ENCODE measurements around the gene NAALADL2. TPM values are rescaled to one million over a fixed set of nuclear protein-coding genes. Genes with fewer than 3 reads are reported as not detected.

Gene NAALADL2
- total RNA-seq, 1 experiment from 2014 or later: 12.8 TPM

- intact Hi-C loops (cut with micrococcal nuclease; ENCODE audit: unreplicated experiment): no loop called here
- no peak overlapping the region for H3K27ac ChIP-seq
- no peaks in the 10 kb centered on the region for H3F3A ChIP-seq (ENCODE audit: insufficient read depth, low read depth)
- H2AFZ ChIP-seq: no peak overlapping the region
- no peaks in the 10 kb centered on the region for H3K4me1 ChIP-seq (replicated peaks; ENCODE audit: insufficient read depth)
- H3K4me2 ChIP-seq: no peak overlapping the region
- CTCF ChIA-PET: no interaction called here
- POLR2A ChIA-PET (ENCODE audit: unreplicated experiment): no interaction called here
- 0 out of 2 replicates have a peak, but pooled peaks cover 5% of the 10 kb centered on the region for H3K9me3 ChIP-seq (ENCODE audit: insufficient read depth, low read depth)
- no peak for DNase-seq
- no peaks in the 10 kb centered on the region for H3K27me3 ChIP-seq (ENCODE audit: insufficient read depth, low read depth)
- TF ChIP-seq, protein P1, sequence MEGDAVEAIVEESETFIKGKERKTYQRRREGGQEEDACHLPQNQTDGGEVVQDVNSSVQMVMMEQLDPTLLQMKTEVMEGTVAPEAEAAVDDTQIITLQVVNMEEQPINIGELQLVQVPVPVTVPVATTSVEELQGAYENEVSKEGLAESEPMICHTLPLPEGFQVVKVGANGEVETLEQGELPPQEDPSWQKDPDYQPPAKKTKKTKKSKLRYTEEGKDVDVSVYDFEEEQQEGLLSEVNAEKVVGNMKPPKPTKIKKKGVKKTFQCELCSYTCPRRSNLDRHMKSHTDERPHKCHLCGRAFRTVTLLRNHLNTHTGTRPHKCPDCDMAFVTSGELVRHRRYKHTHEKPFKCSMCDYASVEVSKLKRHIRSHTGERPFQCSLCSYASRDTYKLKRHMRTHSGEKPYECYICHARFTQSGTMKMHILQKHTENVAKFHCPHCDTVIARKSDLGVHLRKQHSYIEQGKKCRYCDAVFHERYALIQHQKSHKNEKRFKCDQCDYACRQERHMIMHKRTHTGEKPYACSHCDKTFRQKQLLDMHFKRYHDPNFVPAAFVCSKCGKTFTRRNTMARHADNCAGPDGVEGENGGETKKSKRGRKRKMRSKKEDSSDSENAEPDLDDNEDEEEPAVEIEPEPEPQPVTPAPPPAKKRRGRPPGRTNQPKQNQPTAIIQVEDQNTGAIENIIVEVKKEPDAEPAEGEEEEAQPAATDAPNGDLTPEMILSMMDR (conservative IDR thresholded peaks at IDR 0.05): no peak
- TF ChIP-seq EZH2 (IDR thresholded peaks at IDR 0.05; ENCODE audit: low read depth): no peak
- no peaks in the 10 kb centered on the region; the same call in 1 of the 2 replicates for H3K9me2 ChIP-seq (ENCODE audit: insufficient read depth)
- H4K20me1 ChIP-seq (ENCODE audit: insufficient read depth): no peaks in the 10 kb centered on the region
- H3K4me3 ChIP-seq: no peak overlapping the region
- BruUV-seq (replicated peaks): no TSS peak
- no peaks in the 10 kb centered on the region for H3K79me2 ChIP-seq (ENCODE audit: low read depth)
- H3K36me3 ChIP-seq (ENCODE audit: low read depth): no peaks in the 10 kb centered on the region
Measured at GRCh38 chr3:175558261-175558660, 699.1 kb downstream of the NAALADL2 start.

GRCh38 chr3:175564363-175564762 is 705.2 kb downstream of the NAALADL2 start:
- BruUV-seq (replicated peaks): no TSS peak
- no peaks in the 10 kb centered on the region for H3K27me3 ChIP-seq (ENCODE audit: insufficient read depth, low read depth)
- no peaks in the 10 kb centered on the region for H3K9me3 ChIP-seq (ENCODE audit: insufficient read depth, low read depth)
- no peaks in the 10 kb centered on the region; the same call in 1 of the 2 replicates for H3K9me2 ChIP-seq (ENCODE audit: insufficient read depth)
- no peak for TF ChIP-seq EZH2 (IDR thresholded peaks at IDR 0.05; ENCODE audit: low read depth)
- TF ChIP-seq, protein P1 (conservative IDR thresholded peaks at IDR 0.05): no peak
- H3K4me3 ChIP-seq: no peak overlapping the region
- no peak overlapping the region for H3K4me2 ChIP-seq
- CTCF ChIA-PET: no interaction called here
- H3K27ac ChIP-seq: no peak overlapping the region
- no peaks in the 10 kb centered on the region for H3K4me1 ChIP-seq (replicated peaks; ENCODE audit: insufficient read depth)
- H3K79me2 ChIP-seq (ENCODE audit: low read depth): no peaks in the 10 kb centered on the region
- POLR2A ChIA-PET (ENCODE audit: unreplicated experiment): no interaction called here
- no peaks in the 10 kb centered on the region for H4K20me1 ChIP-seq (ENCODE audit: insufficient read depth)
- intact Hi-C loops (cut with micrococcal nuclease; ENCODE audit: unreplicated experiment): no loop called here
- H3K36me3 ChIP-seq (ENCODE audit: low read depth): no peaks in the 10 kb centered on the region
- no peaks in the 10 kb centered on the region for H3F3A ChIP-seq (ENCODE audit: insufficient read depth, low read depth)
- no peak overlapping the region for H2AFZ ChIP-seq
- no peak for DNase-seq

- CTCF ChIA-PET: no interaction called here
- no TSS peak for BruUV-seq (replicated peaks)
- Histone ChIP-seq H3K4me3 (no peak overlapping the region), H3K27ac (no peak overlapping the region), H4K20me1 (ENCODE audit: insufficient read depth) (no peaks in the 10 kb centered on the region), H3K9me3 (ENCODE audit: insufficient read depth, low read depth) (no peaks in the 10 kb centered on the region), H3K4me2 (no peak overlapping the region), H2AFZ (no peak overlapping the region), H3K36me3 (ENCODE audit: low read depth) (no peaks in the 10 kb centered on the region), H3K4me1 (replicated peaks; ENCODE audit: insufficient read depth) (no peaks in the 10 kb centered on the region), H3K79me2 (ENCODE audit: low read depth) (no peaks in the 10 kb centered on the region), H3K27me3 (ENCODE audit: insufficient read depth, low read depth) (no peaks in the 10 kb centered on the region), H3F3A (ENCODE audit: insufficient read depth, low read depth) (no peaks in the 10 kb centered on the region), H3K9me2 (ENCODE audit: insufficient read depth) (no peaks in the 10 kb centered on the region)
- intact Hi-C loops (cut with micrococcal nuclease; ENCODE audit: unreplicated experiment): no loop called here
- no peak for DNase-seq
- POLR2A ChIA-PET (ENCODE audit: unreplicated experiment): no interaction called here
- no peak for TF ChIP-seq EZH2 (IDR thresholded peaks at IDR 0.05; ENCODE audit: low read depth)
Measured at GRCh38 chr3:175571096-175571495, 712.0 kb downstream of the NAALADL2 start.

- Histone ChIP-seq H3K79me2 (ENCODE audit: low read depth) (no peaks in the 10 kb centered on the region), H3K4me1 (replicated peaks; ENCODE audit: insufficient read depth) (no peaks in the 10 kb centered on the region), H3K27ac (no peak overlapping the region), H3F3A (ENCODE audit: insufficient read depth, low read depth) (no peaks in the 10 kb centered on the region), H3K27me3 (ENCODE audit: insufficient read depth, low read depth) (no peaks in the 10 kb centered on the region), H4K20me1 (ENCODE audit: insufficient read depth) (no peaks in the 10 kb centered on the region), H3K9me3 (ENCODE audit: insufficient read depth, low read depth) (no peaks in the 10 kb centered on the region), H3K4me3 (no peak overlapping the region), H2AFZ (no peak overlapping the region), H3K36me3 (ENCODE audit: low read depth) (no peaks in the 10 kb centered on the region), H3K9me2 (ENCODE audit: insufficient read depth) (no peaks in the 10 kb centered on the region), H3K4me2 (no peak overlapping the region)
- ChIA-PET POLR2A (ENCODE audit: unreplicated experiment) (no interaction called here), CTCF (no interaction called here)
- intact Hi-C loops (cut with micrococcal nuclease; ENCODE audit: unreplicated experiment): no loop called here
- no peak for DNase-seq
- TF ChIP-seq EZH2 (IDR thresholded peaks at IDR 0.05; ENCODE audit: low read depth): no peak
- TF ChIP-seq, protein P1 (conservative IDR thresholded peaks at IDR 0.05): no peak
- no TSS peak for BruUV-seq (replicated peaks)
Measured at GRCh38 chr3:175573226-175573625, 714.1 kb downstream of the NAALADL2 start.
